ENCODE measurements around the gene CHST6.
"Not testable (repeated sequence)": the region's sequence is repeated elsewhere in the genome, so short reads cannot be mapped to it uniquely, and the experiment has no call there.

The CHST6 gene

GRCh38 chr16:75477680-75478473 is 17.4 kb downstream of the CHST6 start:
- DNase-seq (ENCODE audit: low spot score): no peak

GRCh38 chr16:75476817-75477216 is 18.4 kb downstream of the CHST6 start:
- no peak for DNase-seq (ENCODE audit: low spot score)

GRCh38 chr16:75475420-75475847 is 19.8 kb downstream of the CHST6 start:
- DNase-seq (ENCODE audit: low spot score): no peak

- DNase-seq (ENCODE audit: low spot score): no peak
Measured at GRCh38 chr16:75472908-75473877, 22.0 kb downstream of the CHST6 start.

- DNase-seq (ENCODE audit: low spot score): peak; percentile 70
Measured at GRCh38 chr16:75471723-75472633, 23.3 kb downstream of the CHST6 start.

GRCh38 chr16:75466760-75467159 is 28.5 kb downstream of the CHST6 start:
- no peak for DNase-seq (ENCODE audit: low spot score)

GRCh38 chr16:75464122-75464918 is 30.9 kb downstream of the CHST6 start, which contains the start of gene TMEM170A:
Gene TMEM170A, minus strand, starts transcription at chr16:75464689. Its CDS starts 89 bp downstream, at chr16:75464600.
- peak; percentile 99 for DNase-seq (ENCODE audit: low spot score)

- peak; percentile 47 for DNase-seq (ENCODE audit: low spot score)
Measured at GRCh38 chr16:75463389-75464121, 31.7 kb downstream of the CHST6 start.

GRCh38 chr16:75462806-75463205 is 32.4 kb downstream of the CHST6 start:
- no peak for DNase-seq (ENCODE audit: low spot score)

GRCh38 chr16:75461575-75461974 is 33.7 kb downstream of the CHST6 start:
- DNase-seq (ENCODE audit: low spot score): no peak

GRCh38 chr16:75460446-75460845 is 34.8 kb downstream of the CHST6 start:
- DNase-seq (ENCODE audit: low spot score): no peak

GRCh38 chr16:75459691-75460090 is 35.5 kb downstream of the CHST6 start:
- DNase-seq (ENCODE audit: low spot score): no peak

- no peak for DNase-seq (ENCODE audit: low spot score)
Measured at GRCh38 chr16:75458439-75458838, 36.8 kb downstream of the CHST6 start.

- no peak for DNase-seq (ENCODE audit: low spot score)
Measured at GRCh38 chr16:75458029-75458428, 37.2 kb downstream of the CHST6 start.

GRCh38 chr16:75457485-75458021 is 37.7 kb downstream of the CHST6 start:
- no peak for DNase-seq (ENCODE audit: low spot score)

- DNase-seq (ENCODE audit: low spot score): no peak
Measured at GRCh38 chr16:75456971-75457370, 38.3 kb downstream of the CHST6 start.

- DNase-seq (ENCODE audit: low spot score): not testable (repeated sequence)
Measured at GRCh38 chr16:75456486-75456885, 38.8 kb downstream of the CHST6 start.

- no peak for DNase-seq (ENCODE audit: low spot score)
Measured at GRCh38 chr16:75455677-75456076, 39.6 kb downstream of the CHST6 start.

- DNase-seq (ENCODE audit: low spot score): no peak
Measured at GRCh38 chr16:75452464-75453190, 42.6 kb downstream of the CHST6 start.

Data from SK-N-DZ (cell line).